ENCODE results near the gene CCL22.
"Not testable (repeated sequence)": the region's sequence is repeated elsewhere in the genome, so short reads cannot be mapped to it uniquely, and the experiment has no call there.

Gene CCL22

DNA sequence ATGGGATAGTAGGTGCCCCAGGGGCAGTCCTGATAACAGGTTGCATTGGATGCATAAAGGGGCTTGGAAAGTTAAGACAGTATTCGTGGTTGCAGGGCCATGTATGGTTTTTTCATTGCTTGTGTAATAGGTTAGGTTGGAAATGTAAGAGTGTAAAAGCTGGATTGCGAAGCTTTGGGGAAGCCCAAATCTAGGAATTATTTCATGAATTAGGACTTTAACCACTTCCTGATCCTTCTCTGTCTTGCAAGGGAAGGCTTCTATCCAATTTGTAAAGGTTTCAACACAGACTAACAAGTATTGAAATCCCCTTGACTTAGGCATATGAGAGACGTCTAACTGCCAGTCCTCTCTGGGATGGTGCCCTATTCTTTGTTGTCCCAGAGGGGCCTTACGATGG lies 38.2 kb downstream of the CCL22 start:
- Histone ChIP-seq H3K9ac (ENCODE audit: low read depth, low read length, poor library complexity, severe bottlenecking) (no peak overlapping the region), H3K79me2 (ENCODE audit: insufficient read depth, low read length) (no peaks in the 10 kb centered on the region), H3K36me3 (ENCODE audit: insufficient read depth, low read length) (no peaks in the 10 kb centered on the region), H4K20me1 (ENCODE audit: insufficient read depth, low read length, poor library complexity, severe bottlenecking) (no peaks in the 10 kb centered on the region), H3K4me3 (ENCODE audit: low read length, poor library complexity, severe bottlenecking) (no peak overlapping the region), H3F3A (ENCODE audit: low read depth) (no peaks in the 10 kb centered on the region), H3K4me1 (ENCODE audit: insufficient read depth, low read length, poor library complexity, severe bottlenecking) (no peaks in the 10 kb centered on the region), H3K9me3 (ENCODE audit: insufficient read depth, low read depth, low read length) (no peaks in the 10 kb centered on the region), H3K9me2 (replicated peaks; ENCODE audit: low read depth, low read length) (no peaks in the 10 kb centered on the region), H2AFZ (ENCODE audit: low read length) (no peak overlapping the region), H3K27me3 (ENCODE audit: insufficient read depth, low read length, poor library complexity, severe bottlenecking) (no peaks in the 10 kb centered on the region), H3K4me2 (ENCODE audit: low read depth, low read length, poor library complexity, severe bottlenecking) (no peak overlapping the region)
- TF ChIP-seq, protein P1, sequence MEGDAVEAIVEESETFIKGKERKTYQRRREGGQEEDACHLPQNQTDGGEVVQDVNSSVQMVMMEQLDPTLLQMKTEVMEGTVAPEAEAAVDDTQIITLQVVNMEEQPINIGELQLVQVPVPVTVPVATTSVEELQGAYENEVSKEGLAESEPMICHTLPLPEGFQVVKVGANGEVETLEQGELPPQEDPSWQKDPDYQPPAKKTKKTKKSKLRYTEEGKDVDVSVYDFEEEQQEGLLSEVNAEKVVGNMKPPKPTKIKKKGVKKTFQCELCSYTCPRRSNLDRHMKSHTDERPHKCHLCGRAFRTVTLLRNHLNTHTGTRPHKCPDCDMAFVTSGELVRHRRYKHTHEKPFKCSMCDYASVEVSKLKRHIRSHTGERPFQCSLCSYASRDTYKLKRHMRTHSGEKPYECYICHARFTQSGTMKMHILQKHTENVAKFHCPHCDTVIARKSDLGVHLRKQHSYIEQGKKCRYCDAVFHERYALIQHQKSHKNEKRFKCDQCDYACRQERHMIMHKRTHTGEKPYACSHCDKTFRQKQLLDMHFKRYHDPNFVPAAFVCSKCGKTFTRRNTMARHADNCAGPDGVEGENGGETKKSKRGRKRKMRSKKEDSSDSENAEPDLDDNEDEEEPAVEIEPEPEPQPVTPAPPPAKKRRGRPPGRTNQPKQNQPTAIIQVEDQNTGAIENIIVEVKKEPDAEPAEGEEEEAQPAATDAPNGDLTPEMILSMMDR (conservative IDR thresholded peaks at IDR 0.05; ENCODE audit: low read length) = no peak
- no peak for TF ChIP-seq EZH2phosphoT487 (IDR thresholded peaks at IDR 0.05; ENCODE audit: borderline replicate concordance)

DNA sequence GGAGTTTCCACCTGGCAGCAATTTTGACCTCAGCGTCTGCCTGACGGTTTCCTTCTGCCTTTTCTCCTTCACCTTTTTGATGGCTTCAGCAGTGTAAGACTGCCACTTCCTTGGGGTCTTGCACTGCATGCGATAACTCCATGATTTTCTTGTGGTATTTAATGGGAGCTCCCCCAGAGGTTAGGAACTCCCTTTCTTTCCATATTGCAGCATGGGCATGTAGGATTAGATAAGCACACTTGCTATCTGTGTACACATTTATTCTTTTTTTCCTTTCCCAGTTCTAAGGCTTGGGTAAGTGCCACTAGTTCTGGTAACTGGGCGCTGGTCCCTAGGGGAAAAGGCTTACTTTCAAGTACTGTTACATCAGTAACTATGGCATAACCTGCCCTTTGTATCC lies 38.9 kb downstream of the CCL22 start:
- H3K79me2 ChIP-seq (ENCODE audit: insufficient read depth, low read length); H3K4me1 ChIP-seq (ENCODE audit: insufficient read depth, low read length, poor library complexity, severe bottlenecking); H3K9me3 ChIP-seq (ENCODE audit: insufficient read depth, low read depth, low read length); H3F3A ChIP-seq (ENCODE audit: low read depth); H3K4me2 ChIP-seq (ENCODE audit: low read depth, low read length, poor library complexity, severe bottlenecking); H3K27me3 ChIP-seq (ENCODE audit: insufficient read depth, low read length, poor library complexity, severe bottlenecking); H3K9me2 ChIP-seq (replicated peaks; ENCODE audit: low read depth, low read length); H3K4me3 ChIP-seq (ENCODE audit: low read length, poor library complexity, severe bottlenecking); H4K20me1 ChIP-seq (ENCODE audit: insufficient read depth, low read length, poor library complexity, severe bottlenecking); H3K36me3 ChIP-seq (ENCODE audit: insufficient read depth, low read length); H3K9ac ChIP-seq (ENCODE audit: low read depth, low read length, poor library complexity, severe bottlenecking); H2AFZ ChIP-seq (ENCODE audit: low read length): not testable (repeated sequence)

DNA sequence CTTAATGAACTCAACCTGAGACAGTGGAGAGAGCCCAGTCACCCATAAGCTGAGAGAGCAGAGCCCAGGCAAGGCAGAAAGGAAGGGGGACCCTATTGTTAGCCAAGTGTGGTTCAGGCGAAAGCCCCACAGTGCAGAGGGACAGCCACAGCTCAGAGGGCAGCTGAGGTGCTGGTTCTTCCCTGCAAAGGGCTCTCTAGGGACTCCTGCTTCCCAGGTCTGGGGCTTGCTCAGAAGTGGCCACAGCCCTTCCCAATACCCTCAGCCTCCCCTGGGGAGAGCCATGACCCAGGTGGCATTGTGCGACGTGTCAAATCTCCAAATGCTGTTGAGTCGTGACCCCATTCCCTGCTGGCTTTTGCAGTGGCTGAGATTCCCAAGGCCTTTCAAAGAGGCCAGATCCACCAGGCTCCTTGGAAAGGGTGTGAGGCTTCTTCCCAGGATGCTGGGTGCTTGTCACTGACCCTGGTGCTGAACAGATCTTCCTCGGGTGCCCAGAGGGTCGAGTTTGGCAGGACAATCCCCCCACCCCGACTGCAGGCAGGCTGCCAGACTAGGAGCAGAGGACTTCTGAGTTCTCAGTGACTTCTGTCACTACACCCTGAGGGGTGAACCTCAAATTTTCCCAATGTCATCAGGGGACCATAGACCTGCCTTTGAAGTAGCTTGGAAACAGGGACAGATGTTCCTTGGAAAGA lies 43.5 kb downstream of the CCL22 start:
- H3K27me3 ChIP-seq (ENCODE audit: insufficient read depth, low read length, poor library complexity, severe bottlenecking) = no peaks in the 10 kb centered on the region
- H3K9me3 ChIP-seq (ENCODE audit: insufficient read depth, low read depth, low read length) = no peaks in the 10 kb centered on the region
- H3K4me1 ChIP-seq (ENCODE audit: insufficient read depth, low read length, poor library complexity, severe bottlenecking) = peaks cover 4% of the 10 kb centered on the region
- TF ChIP-seq EZH2phosphoT487 (IDR thresholded peaks at IDR 0.05; ENCODE audit: borderline replicate concordance) = no peak
- TF ChIP-seq, protein P1 (conservative IDR thresholded peaks at IDR 0.05; ENCODE audit: low read length) = no peak
- H3K9me2 ChIP-seq (replicated peaks; ENCODE audit: low read depth, low read length) = no peaks in the 10 kb centered on the region
- H4K20me1 ChIP-seq (ENCODE audit: insufficient read depth, low read length, poor library complexity, severe bottlenecking) = no peaks in the 10 kb centered on the region
- H2AFZ ChIP-seq (ENCODE audit: low read length) = no peak overlapping the region
- no peaks in the 10 kb centered on the region for H3F3A ChIP-seq (ENCODE audit: low read depth)
- H3K79me2 ChIP-seq (ENCODE audit: insufficient read depth, low read length) = no peaks in the 10 kb centered on the region
- H3K36me3 ChIP-seq (ENCODE audit: insufficient read depth, low read length) = no peaks in the 10 kb centered on the region
- no peak overlapping the region for H3K4me3 ChIP-seq (ENCODE audit: low read length, poor library complexity, severe bottlenecking)
- H3K4me2 ChIP-seq (ENCODE audit: low read depth, low read length, poor library complexity, severe bottlenecking) = no peak overlapping the region
- no peak overlapping the region for H3K9ac ChIP-seq (ENCODE audit: low read depth, low read length, poor library complexity, severe bottlenecking)
